HG03565 (cell line): ENCODE measurements around the gene SH3RF1.

ENCODE experiments used
- ATAC-seq: cut with Tn5 transposase; IDR thresholded peaks from one replicate; pipeline ENCODE4 v1.9.1; 2021; ENCODE audit warnings: mild to moderate bottlenecking, moderate library complexity; ENCODE audit not compliant: unreplicated experiment

The SH3RF1 gene

GRCh38 chr4:169114341-169114974, 156.3 kb downstream of the SH3RF1 start:
- ATAC-seq = no peak

GRCh38 chr4:169110633-169111032, 160.1 kb downstream of the SH3RF1 start:
- no peak for ATAC-seq

- no peak for ATAC-seq
Measured at GRCh38 chr4:169109035-169109675, 161.6 kb downstream of the SH3RF1 start.

GRCh38 chr4:169108303-169108702, 162.5 kb downstream of the SH3RF1 start:
- no peak for ATAC-seq

GRCh38 chr4:169107528-169107927, 163.2 kb downstream of the SH3RF1 start:
- no peak for ATAC-seq

- ATAC-seq = no peak
Measured at GRCh38 chr4:169106696-169107229, 164.0 kb downstream of the SH3RF1 start.

GRCh38 chr4:169105620-169106019, 165.1 kb downstream of the SH3RF1 start:
- ATAC-seq = no peak

- no peak for ATAC-seq
Measured at GRCh38 chr4:169103966-169104412, 166.8 kb downstream of the SH3RF1 start.

- no peak for ATAC-seq
Measured at GRCh38 chr4:169102026-169102425, 168.7 kb downstream of the SH3RF1 start.

- ATAC-seq = no peak
Measured at GRCh38 chr4:169100670-169101101, 170.1 kb downstream of the SH3RF1 start.

- ATAC-seq = peak; percentile 27
Measured at GRCh38 chr4:169099771-169100180, 171.0 kb downstream of the SH3RF1 start.

GRCh38 chr4:169098969-169099690, 171.6 kb downstream of the SH3RF1 start:
- no peak for ATAC-seq

GRCh38 chr4:169098532-169098931, 172.2 kb downstream of the SH3RF1 start:
- ATAC-seq = peak; percentile 40

GRCh38 chr4:169098054-169098497, 172.7 kb downstream of the SH3RF1 start:
- peak; percentile 60 for ATAC-seq

GRCh38 chr4:169096221-169096620, 174.5 kb downstream of the SH3RF1 start:
- no peak for ATAC-seq

GRCh38 chr4:169094656-169095231, 176.0 kb downstream of the SH3RF1 start:
- ATAC-seq = no peak

GRCh38 chr4:169092889-169093522, 177.8 kb downstream of the SH3RF1 start:
- ATAC-seq = no peak

GRCh38 chr4:169090484-169091215, 180.1 kb downstream of the SH3RF1 start:
- no peak for ATAC-seq

- no peak for ATAC-seq
Measured at GRCh38 chr4:169089004-169089403, 181.8 kb downstream of the SH3RF1 start.

GRCh38 chr4:169084954-169085353, 185.8 kb downstream of the SH3RF1 start:
- ATAC-seq = no peak
